Measurements from ENCODE around the gene NCAM2.

The NCAM2 gene

GRCh38 chr21:21029164-21029563 is 31.0 kb downstream of the NCAM2 start:
- no peak for DNase-seq

GRCh38 chr21:21030311-21030710 is 32.1 kb downstream of the NCAM2 start:
- DNase-seq = no peak

- DNase-seq = no peak
Observed at GRCh38 chr21:21034036-21034435, 35.8 kb downstream of the NCAM2 start.

GRCh38 chr21:21039624-21040170 is 41.5 kb downstream of the NCAM2 start:
- no peak for DNase-seq

- no peak for DNase-seq
Observed at GRCh38 chr21:21045518-21045917, 47.3 kb downstream of the NCAM2 start.

DNA sequence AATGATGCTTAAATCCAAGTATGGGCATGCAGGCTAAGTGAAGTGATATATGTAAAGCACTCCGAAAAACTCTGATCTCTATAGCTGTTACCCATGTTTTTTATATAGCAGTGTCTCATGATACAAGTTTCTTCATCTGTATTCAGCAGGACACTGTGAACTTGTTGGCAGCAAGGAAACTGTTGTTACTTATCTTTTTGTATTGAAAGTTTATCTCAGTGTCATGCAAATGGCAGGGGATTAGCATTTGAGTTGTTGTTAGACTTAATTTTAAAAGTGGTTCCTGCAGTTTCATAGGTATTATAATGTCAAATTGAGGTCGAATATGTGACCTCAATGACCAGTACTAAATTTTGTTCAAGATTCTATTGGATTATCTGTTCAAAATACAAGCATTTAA is 47.9 kb downstream of the NCAM2 start:
- no peak for DNase-seq

DNA sequence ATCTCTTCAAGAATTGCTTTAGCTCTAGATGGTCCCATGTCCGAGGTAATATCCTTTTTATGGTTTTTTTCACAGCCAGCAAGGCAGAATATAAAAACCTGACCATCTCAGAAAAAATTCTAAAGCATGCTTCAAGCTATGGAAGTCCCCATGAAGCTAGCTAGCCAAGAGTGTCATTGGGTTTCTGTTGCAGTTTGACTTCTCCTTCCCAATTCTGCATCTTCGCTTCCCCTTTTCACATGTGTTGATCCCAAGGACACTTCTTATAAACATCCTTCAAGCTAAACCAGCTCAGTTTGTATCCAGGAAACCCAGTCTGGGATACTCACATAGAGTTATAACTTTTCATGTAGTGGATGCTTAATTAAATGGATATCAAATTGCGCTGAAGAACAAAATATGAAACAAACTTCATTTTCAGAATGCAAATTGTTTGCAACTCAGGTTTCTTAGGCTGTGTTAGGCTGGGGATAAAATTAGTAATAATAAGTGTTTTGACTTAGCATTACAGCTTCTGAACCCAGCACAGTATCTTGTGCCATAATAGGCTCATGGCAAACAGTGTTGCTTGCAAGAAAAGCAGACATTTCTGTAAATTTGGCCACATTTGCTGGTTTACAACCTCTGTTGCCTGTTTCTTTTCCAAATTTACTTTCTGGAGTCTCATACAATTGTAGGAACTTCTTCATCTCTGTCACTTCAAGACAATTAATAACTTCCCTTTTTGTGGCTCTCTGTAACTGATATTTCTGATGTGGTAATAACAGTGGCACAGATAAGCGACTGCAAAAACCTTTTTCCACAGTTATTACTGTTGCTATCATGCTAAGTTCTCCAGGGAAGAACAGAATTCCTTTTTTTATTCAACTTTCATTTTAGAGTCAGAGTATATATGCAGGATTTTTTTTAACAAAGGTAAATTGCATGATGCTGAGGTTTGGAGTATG is 53.2 kb downstream of the NCAM2 start:
- DNase-seq = no peak

DNA sequence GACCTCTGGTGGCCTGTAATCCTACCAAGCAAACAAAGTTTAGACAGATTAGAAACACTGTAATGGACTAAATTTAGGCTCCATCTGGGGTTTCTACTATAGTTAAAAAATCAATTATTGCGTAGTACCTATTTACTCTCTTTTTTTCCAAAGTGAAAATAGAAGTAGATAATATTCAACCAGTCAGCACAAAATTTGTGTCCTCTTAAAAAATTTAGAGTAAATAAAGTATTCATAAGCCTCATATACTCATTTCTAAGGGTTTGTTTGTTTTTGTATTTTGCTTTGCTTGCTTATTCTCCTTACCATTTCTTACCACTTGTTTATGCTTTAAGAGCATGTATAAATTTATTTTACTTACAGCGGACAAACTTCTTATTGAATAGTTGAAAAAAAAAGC is 54.5 kb downstream of the NCAM2 start:
- DNase-seq = no peak

DNA sequence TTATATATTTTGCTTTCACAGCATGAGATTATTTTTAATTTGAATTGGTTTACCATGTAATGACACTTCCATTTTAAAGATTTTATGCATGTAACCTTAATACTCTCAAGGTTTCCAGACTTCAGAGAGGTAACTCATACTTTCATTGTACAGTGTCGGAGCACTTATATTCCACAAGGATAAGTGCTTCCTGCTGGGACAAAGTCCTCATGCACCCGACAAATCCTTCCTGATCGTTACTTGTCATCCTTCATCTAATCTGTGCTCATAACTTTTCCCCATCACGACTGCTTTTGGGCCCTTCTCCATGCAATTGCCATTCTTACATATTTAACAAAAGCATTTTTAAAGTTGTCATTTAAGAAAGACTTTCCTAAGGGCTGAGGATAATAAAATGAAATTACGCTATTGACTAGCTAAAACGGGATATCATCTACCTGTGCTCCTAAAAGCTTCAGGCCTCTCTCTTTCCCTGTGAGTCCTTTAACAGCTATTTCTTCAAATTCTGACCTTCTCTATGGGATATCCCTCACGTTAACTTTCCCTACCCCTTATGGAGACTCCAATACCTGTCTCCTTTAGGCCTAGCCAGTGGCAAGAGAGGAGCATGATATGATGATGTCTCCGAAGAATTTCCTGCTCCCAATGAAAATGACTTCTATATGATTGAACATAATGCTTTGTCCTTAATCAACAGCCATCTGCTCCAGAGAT is 59.3 kb downstream of the NCAM2 start:
- DNase-seq = no peak

GRCh38 chr21:21063828-21064227 is 65.6 kb downstream of the NCAM2 start:
- DNase-seq = no peak

GRCh38 chr21:21064353-21064752 is 66.1 kb downstream of the NCAM2 start:
- DNase-seq = no peak

DNA sequence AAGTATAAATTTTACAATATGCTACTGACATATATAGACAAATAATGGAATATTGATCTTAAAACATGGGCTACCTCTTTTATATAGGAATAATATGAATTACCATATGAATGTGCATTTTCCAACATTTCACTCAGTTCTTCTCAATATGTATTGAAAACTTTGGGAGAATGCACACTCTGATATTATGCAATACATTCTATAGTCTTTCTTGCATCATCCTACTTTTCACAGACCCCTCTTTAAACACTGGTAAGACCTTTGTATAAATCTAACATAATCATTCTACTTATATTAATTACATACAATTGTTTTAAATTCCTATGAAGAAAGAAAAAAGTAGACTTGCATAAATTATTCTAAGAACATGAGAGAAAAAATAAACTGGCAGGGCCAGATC is 69.2 kb downstream of the NCAM2 start:
- DNase-seq = no peak

DNA sequence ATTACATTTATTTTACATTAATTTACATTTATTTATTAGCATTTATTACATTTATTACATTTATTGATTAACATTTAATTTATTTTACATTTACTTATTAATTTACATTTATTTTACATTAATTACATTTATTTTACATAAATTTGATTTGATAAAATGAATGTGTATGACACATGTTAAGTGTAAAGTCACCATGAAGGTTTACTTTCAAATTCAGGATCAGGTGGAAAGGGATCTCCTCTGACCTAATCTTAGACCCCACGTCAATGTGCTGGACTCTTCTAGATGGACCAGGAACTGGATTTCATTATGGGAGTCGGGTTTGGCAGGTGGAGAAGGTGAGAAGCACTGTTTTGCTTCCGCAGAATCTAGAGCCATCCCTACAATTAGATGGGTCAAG is 76.1 kb downstream of the NCAM2 start:
- DNase-seq = no peak

- no peak for DNase-seq
Observed at GRCh38 chr21:21076051-21076450, 77.8 kb downstream of the NCAM2 start.

GRCh38 chr21:21076491-21076890 is 78.3 kb downstream of the NCAM2 start:
- DNase-seq = no peak

- DNase-seq = no peak
Observed at GRCh38 chr21:21079646-21080045, 81.4 kb downstream of the NCAM2 start.

- peak; percentile 75 for DNase-seq
Observed at GRCh38 chr21:21084179-21084578, 86.0 kb downstream of the NCAM2 start.

DNA sequence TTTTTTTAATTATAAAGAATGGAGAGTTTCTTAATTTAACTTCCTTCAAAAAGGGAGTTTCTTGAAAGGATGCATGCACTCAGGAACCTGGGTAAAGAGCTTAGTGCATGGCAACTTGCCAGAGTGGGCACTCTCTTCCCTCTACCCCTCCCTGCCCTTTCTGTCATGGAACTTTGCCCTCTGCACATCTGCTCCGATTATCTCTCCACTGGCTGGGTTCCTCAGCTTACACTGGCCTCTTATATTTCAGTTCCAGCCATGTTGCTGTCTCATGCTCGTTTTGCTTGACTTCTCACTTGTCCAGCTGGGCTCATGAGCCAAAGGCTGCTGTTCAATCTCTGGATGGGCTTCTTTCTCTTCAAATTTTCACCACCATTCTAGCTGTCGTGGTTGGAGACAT is 87.0 kb downstream of the NCAM2 start:
- no peak for DNase-seq

- DNase-seq = no peak
Observed at GRCh38 chr21:21096956-21097355, 98.7 kb downstream of the NCAM2 start.

GRCh38 chr21:21097466-21097865 is 99.3 kb downstream of the NCAM2 start:
- DNase-seq = no peak

- peak; percentile 33 for DNase-seq
Observed at GRCh38 chr21:21101911-21102310, 103.7 kb downstream of the NCAM2 start.

- DNase-seq = no peak
Observed at GRCh38 chr21:21102896-21103295, 104.7 kb downstream of the NCAM2 start.

GRCh38 chr21:21103692-21104091 is 105.5 kb downstream of the NCAM2 start:
- DNase-seq = no peak

GRCh38 chr21:21109736-21110135 is 111.5 kb downstream of the NCAM2 start:
- no peak for DNase-seq

Data from NCI-H226 (cell line).